COLO829 (cell line): ENCODE data around the gene FHAD1.
"Not testable (repeated sequence)": the region's sequence is repeated elsewhere in the genome, so short reads cannot be mapped to it uniquely, and the experiment has no call there.

Source experiments
- DNase-seq: peaks from one replicate; pipeline ENCODE4 v3.0.0; 2012; ENCODE audit warnings: low spot score

FHAD1 gene

DNA sequence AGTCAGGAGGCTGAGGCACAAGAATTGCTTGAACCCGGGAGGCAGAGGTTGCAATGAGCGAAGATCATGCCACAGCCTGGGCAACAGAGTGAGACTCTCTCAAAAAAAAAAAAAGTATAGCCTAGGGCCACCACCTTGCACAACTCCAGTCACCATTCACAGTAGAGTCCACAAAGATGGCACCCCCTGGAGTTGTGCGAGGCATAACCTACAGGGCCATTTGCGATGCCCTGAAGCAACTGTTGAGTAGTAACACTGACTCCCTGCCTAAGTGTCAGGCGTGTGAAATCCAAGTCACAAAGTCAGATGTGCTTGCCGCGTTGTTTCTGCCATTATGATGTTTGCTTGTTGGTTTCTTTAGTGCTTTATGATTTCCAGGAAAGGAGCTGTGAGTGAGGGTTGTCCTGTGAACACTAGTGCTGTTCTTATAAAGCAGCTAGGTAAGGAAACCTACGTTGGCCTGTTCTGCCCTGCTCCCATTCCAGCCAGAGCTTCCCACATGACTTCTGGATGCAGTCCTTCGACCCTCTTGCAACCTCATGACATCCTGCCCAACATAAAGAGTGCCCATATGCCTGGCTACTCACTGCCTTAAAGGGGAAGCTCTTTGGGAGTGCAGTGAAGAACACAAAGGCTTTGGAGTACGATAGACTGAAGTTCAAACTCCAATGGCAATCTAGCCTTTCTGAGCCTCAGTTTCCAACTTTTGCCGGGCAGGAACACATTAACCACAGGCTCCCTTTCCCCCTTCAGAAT, 29.8 kb downstream of the FHAD1 start:
- no peak for DNase-seq

- no peak for DNase-seq
Measured at GRCh38 chr1:15277447-15277838, 30.4 kb downstream of the FHAD1 start.

DNA sequence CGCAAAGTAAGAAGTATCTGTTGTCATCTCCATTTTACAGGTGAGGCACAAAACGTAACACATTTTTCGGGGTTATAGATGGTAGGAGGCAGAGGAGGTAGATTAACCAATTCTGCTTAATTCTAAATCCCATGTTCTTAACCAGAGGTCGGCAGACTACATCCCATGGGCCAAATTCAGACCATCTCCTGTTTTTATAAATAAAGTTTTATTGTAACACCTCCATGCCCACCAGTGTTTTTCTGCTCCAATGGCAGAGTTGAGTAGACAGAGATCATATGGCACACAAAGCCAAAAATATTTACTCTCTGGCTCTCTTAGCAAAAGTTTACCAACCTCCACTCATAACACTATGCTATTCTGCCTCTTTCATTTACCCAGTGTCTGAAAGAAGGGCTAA, 30.9 kb downstream of the FHAD1 start:
- DNase-seq: no peak

GRCh38 chr1:15279576-15280230, 32.7 kb downstream of the FHAD1 start:
- no peak for DNase-seq

GRCh38 chr1:15280416-15280815, 33.4 kb downstream of the FHAD1 start:
- DNase-seq: no peak

DNA sequence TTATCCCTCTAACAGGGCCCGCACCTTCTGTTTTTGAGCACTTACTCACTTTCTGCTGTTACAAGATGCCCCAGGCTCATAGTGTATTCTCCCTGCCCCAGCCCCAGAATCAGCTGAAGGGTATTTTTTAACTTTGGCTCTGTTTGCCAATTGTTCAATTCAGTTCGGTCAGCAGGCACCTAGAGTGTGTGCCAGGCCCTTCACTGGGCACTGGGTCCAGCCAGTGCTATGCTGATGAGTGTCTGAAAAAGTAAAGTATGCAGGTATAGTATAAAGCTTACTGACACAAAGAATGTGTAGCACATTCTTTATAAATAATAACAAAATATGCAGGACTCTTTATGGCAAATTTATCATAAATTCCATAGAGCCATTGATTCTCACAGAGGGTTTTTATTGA, 35.0 kb downstream of the FHAD1 start:
- DNase-seq: no peak

- no peak for DNase-seq
Measured at GRCh38 chr1:15282810-15283474, 35.9 kb downstream of the FHAD1 start.

- DNase-seq: no peak
Measured at GRCh38 chr1:15283526-15283925, 36.5 kb downstream of the FHAD1 start.

DNA sequence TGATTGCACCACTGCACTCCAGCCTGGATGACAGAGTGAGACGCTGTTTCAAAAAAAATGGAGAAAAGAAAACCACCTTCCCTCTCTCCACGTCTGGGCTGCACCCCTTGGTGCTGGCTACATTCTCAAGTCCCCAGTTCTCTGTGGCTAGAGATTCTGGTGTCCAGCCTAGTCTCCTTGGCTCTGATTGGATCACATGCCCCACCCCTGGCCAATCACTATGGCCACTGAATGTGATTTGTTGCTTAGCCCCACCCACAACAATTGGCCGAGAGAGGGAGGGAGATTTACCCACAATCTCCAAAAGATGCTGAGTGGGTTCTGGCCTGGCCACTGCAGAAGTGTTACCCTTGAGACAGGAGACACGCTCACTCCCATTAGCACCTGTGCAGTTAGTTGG, 39.4 kb downstream of the FHAD1 start:
- no peak for DNase-seq

DNA sequence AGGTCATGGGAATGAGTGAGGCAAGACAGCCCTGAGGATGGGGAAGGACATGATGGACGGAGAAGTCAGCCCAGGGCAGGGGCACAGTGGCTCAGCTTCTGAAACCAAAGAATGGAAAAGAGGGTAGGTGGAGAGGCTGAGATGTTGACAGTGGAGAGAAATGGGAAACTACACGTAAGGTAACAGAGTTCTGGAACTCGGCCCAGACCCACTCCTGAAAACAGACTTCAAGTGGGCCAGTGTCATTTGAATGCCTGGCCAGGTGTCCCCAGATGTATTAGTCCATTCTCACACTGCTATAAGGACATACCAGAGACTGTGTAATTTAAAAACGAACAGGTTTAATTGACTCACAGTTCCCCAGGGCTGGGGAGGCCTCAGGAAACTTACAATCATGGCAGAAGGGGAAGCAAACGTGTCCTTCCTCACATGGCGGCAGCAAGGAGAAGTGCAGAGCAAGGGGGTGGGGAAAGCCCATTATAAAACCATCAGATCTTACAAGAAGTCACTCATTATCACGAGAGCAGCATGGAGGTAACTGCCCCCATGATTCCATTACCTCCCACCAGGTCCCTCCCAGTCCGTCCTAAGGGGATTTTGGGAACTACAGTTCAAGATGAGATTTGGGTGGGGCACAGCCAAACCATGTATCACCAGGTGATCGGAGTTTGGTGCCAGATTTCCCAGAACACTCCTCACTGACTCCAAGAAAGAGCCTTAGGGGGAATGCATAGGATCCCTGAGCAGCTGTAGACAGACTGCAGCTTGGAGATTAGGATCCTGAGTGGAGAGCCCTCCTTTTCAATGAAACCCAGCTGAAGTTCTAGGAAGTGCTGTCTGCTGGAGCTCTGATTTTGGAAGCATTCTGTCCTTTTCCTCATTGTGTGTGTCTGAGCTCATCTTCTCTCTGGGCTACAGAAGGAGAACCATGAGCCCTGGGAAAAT, 40.3 kb downstream of the FHAD1 start:
- DNase-seq: no peak

- no peak for DNase-seq
Measured at GRCh38 chr1:15288173-15288926, 41.3 kb downstream of the FHAD1 start.

- no peak for DNase-seq
Measured at GRCh38 chr1:15289251-15289651, 42.2 kb downstream of the FHAD1 start.

GRCh38 chr1:15290382-15290781, 43.4 kb downstream of the FHAD1 start:
- no peak for DNase-seq

GRCh38 chr1:15295696-15296095, 48.7 kb downstream of the FHAD1 start:
- peak; percentile 43 for DNase-seq

DNA sequence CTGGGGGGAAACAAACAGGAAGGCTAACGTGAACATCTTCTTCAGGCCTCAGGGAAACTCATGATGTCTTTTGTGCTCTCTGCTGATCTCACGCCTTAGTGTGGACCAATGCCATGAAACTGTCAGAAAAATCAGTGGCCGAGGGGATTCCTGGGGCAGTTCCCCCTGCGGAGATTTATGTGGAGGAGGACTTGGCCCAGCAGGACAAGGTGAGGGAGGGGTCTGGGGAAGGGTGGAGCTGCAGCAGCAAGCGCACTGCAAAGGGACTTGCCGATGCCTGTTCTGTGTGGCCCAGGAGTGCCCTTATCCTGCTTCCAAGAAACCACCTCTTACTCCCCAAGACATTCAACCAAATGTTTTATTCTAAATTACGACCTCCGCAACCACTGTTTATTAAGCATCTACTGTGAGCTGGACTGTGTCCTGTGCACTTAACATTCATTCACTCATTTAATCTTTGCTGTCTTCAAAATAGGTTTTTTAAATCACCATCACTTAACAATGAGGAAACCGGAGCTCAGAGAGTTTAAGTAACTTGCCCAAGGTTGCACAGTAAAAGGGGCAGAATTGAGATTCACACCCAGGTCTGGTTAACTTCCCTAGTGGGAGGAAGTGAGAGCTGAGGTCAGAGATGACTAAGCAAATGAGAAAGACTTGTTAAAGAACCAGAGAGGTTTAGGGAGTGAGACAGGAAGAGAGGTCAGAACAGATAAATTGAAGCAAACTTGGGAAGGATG, 49.7 kb downstream of the FHAD1 start:
- no peak for DNase-seq

GRCh38 chr1:15297975-15298374, 51.0 kb downstream of the FHAD1 start:
- not testable (repeated sequence) for DNase-seq

DNA sequence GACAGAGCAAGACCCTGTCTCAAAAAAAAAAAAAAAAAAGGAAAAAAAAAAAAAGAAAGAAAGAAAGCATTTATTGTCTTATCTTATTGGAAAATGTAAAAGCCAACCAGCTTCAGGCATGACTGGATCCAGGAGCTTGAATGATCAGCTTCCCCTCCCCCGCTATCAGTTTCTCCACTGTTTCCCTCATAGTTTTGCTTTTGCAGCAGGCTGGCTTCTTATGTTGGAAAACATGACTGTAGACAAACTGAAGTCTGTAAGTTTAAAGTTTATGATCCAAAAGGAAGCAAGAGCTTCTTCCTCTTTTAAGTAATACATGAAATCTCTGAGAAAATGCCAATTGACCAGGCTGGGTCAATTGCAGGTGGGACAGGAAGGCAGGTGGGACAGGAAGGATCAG, 52.2 kb downstream of the FHAD1 start:
- no peak for DNase-seq

- DNase-seq: no peak
Measured at GRCh38 chr1:15299806-15300205, 52.8 kb downstream of the FHAD1 start.

DNA sequence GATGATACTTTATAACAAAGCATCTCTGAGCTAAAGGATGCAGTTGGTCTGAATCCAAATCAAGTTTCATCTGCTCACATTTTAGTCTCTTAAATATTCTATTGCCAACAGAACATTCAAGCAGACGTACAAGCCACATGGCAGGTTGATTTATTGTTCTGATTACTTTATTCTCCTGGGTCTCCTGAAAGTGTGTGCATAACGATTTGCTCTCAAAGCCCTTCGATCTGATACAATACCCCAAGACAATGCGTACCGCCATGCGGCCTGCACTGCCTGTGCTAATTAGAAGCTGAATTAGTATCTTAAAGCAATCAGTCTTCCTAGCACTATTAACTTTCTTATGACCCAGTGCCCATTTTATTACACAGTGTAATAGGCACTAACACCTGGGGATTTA, 56.9 kb downstream of the FHAD1 start:
- no peak for DNase-seq

DNA sequence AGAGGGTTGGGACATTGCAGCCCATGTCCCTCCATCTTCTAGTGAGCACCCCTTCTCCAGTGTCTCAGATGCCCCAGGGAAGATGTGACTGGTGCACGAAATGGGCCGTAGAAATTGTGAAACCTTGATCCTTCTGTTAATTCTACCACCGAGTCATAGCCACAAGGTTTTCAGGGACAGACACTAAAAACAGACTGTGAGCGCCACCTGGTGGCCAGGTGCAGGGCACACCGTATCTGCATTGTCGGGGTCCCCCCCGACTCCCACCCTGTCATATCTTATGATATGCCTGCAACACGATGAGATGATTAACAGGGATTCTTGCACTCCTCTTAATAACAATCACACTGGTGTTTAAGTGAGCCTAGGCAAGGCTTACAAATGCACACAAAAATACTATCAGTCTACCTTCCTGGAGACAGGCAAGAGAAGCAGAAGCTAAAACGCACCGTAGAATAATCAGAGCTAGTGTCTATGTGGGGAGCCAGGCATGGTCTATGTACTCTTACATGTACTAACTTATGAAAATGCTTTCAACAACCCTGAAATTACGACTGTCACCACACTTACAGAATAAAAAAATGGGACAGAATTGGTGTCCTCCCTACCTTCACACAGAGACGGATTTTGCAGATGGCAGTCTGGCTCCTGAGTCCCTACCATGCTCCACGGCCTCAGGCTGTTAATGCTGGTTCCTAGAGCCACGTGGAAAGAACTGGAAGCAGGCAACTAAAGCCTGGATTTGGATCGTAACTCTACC, 57.9 kb downstream of the FHAD1 start:
- peak; percentile 40 for DNase-seq
